K562 (cell line): Measurements from ENCODE around the gene RASL11A. TPM values are rescaled to one million over a fixed set of nuclear protein-coding genes. Genes with fewer than 3 reads are reported as not detected.
A peak's percentile ranks its signal among the peaks of the same experiment; 100 is the strongest.

Source experiments
- BHLHE40 ChIP-seq: IDR thresholded peaks from 2 replicates; pipeline ENCODE4 v1.6.1; 2011; ENCODE audit warnings: low read length, improper control_type of control experiment
- CBFA2T3 ChIP-seq: fragments of 450-650 bp; IDR thresholded peaks from 2 replicates; pipeline ENCODE4 v1.6.1; 2017
- EGR1 ChIP-seq: fragments of 450-650 bp; conservative IDR thresholded peaks from 2 replicates; pipeline ENCODE4 v1.6.1; 2017; ENCODE audit warnings: mild to moderate bottlenecking
- MGA ChIP-seq: fragments of 450-650 bp; IDR thresholded peaks from 2 replicates; pipeline ENCODE4 v1.6.1; 2016; ENCODE audit warnings: mild to moderate bottlenecking, moderate library complexity
- REST ChIP-seq, 2 experiments: fragments of 450-650 bp; formaldehyde crosslinking in 1 of 2; IDR thresholded peaks; 2 replicates each; pipeline versions ENCODE4 v1.4.0 to v1.6.1; 2014 to 2020; ENCODE audit warnings: mild to moderate bottlenecking in 2 of 2, borderline replicate concordance in 1 of 2, low read depth in 1 of 2
- polyA plus RNA-seq, 8 experiments: library from polyadenylated mRNA; depleted of rRNA in 4 of 8; stranded (reverse) in 5 of 8; unstranded in 3 of 8; fragments of >200 nt; fragmentation: Nextera tagmentation in 2 of 8; fragmentation: Illumina TruSeq in 1 of 8; extraction: Ambion mirVana in 2 of 8; extraction: Trizol in 1 of 8; gene quantifications; 2 replicates each; pipeline versions ENCODE4 v1.2.1 to v1.2.3, GENCODE V29; 2011 to 2014; ENCODE audit warnings: inconsistent platforms in 1 of 8, missing spikeins in 1 of 8
- total RNA-seq, 7 experiments: library from RNA; depleted of rRNA in 6 of 7; stranded (reverse); fragments of >200 nt in 6 of 7; fragmentation: Illumina TruSeq in 2 of 7; extraction: Trizol in 2 of 7; gene quantifications; 2 replicates each; pipeline versions ENCODE4 v1.2.1 to v1.2.3, GENCODE V29; 2011 to 2021; ENCODE audit warnings: low replicate concordance in 1 of 7

RASL11A gene
- total and polyA plus RNA-seq, 9 of the 15 experiments (the other 6 are each of a cell fraction or from before 2014, with no cell fraction given) = 0.11 to 2.2 (median 1.5) TPM; not detected in 1

GRCh38 chr13:27259831-27260230 lies 10.8 kb upstream of the RASL11A start (continued):
- TF ChIP-seq REST (IDR thresholded peaks at IDR 0.05; ENCODE audit: borderline replicate concordance) = peak; percentile 37
- no peak for TF ChIP-seq REST (CRISPR knock-in tag; IDR thresholded peaks at IDR 0.05; ENCODE audit: low read depth)
- 0 out of 2 replicates have a peak, but pooled peaks have one; percentile 23 for TF ChIP-seq BHLHE40
- peak; percentile 52 for TF ChIP-seq EGR1
- no peak for TF ChIP-seq MGA
- peak; percentile 40 for TF ChIP-seq CBFA2T3
